DOHH2 (cell line): ENCODE results near the gene MLF2.

ENCODE experiments used
- H3F3A ChIP-seq: fragments of 200-600 bp; sonication (generic), shearing (Covaris generic); 2 replicates; pipeline ENCODE4 v1.6.0; 2016; ENCODE audit warnings: antibody characterized with exemption, mild to moderate bottlenecking; ENCODE audit not compliant: control insufficient read depth, insufficient read depth
- H3K27ac ChIP-seq: fragments of 200-600 bp; sonication (generic); 2 replicates; pipeline ENCODE4 v1.5.1; 2014; ENCODE audit warnings: low read depth, mild to moderate bottlenecking, low read length, moderate library complexity
- H3K27me3 ChIP-seq: fragments of 200-600 bp; sonication (generic); 2 replicates; pipeline ENCODE4 v1.6.1; 2014; ENCODE audit warnings: mild to moderate bottlenecking, low read length, mixed read lengths; ENCODE audit not compliant: control insufficient read depth
- H3K36me3 ChIP-seq: fragments of 200-600 bp; sonication (generic); 2 replicates; pipeline ENCODE4 v1.6.1; 2014; ENCODE audit warnings: mild to moderate bottlenecking, low read length, moderate library complexity, mixed read lengths; ENCODE audit not compliant: control insufficient read depth
- H3K4me1 ChIP-seq: fragments of 200-600 bp; sonication (generic); 2 replicates; pipeline ENCODE4 v1.6.1; 2014; ENCODE audit warnings: mild to moderate bottlenecking, low read length, mixed read lengths; ENCODE audit not compliant: control insufficient read depth
- H3K4me2 ChIP-seq: fragments of 200-600 bp; sonication (generic); 2 replicates; pipeline ENCODE4 v1.6.0; 2014; ENCODE audit warnings: mild to moderate bottlenecking, low read length, moderate library complexity
- H3K4me3 ChIP-seq: fragments of 200-600 bp; sonication (generic); 2 replicates; pipeline ENCODE4 v1.5.1; 2014; ENCODE audit warnings: mild to moderate bottlenecking, low read length, mixed read lengths
- H3K79me2 ChIP-seq: fragments of 200-600 bp; sonication (generic); 2 replicates; pipeline ENCODE4 v1.6.1; 2014; ENCODE audit warnings: mild to moderate bottlenecking, low read length, mixed read lengths; ENCODE audit not compliant: control insufficient read depth
- H3K9me2 ChIP-seq: fragments of 200-600 bp; sonication (generic); replicated peaks from 2 replicates; pipeline ENCODE4 v1.6.1; 2014; ENCODE audit warnings: mild to moderate bottlenecking, low read length, mixed read lengths; ENCODE audit not compliant: control insufficient read depth
- H3K9me3 ChIP-seq: fragments of 200-600 bp; sonication (generic); 2 replicates; pipeline ENCODE4 v1.6.1; 2014; ENCODE audit warnings: antibody characterized with exemption, low read length, mixed read lengths; ENCODE audit not compliant: control insufficient read depth, insufficient read depth
- H4K20me1 ChIP-seq: fragments of 200-600 bp; sonication (generic); 2 replicates; pipeline ENCODE4 v1.6.0; 2014; ENCODE audit warnings: low read depth, mild to moderate bottlenecking, antibody characterized with exemption, low read length, moderate library complexity; ENCODE audit not compliant: control insufficient read depth, insufficient read depth
- EZH2phosphoT487 ChIP-seq: fragments of 200-600 bp; sonication (generic); IDR thresholded peaks from 2 replicates; pipeline ENCODE4 v1.6.1; 2017; ENCODE audit warnings: borderline replicate concordance, mild to moderate bottlenecking, antibody characterized with exemption, low read length, moderate library complexity, mixed read lengths
- TF ChIP-seq, protein P1 (sequence below): fragments of 200-600 bp; sonication (generic); IDR thresholded peaks from one replicate; pipeline ENCODE4 v1.5.1; 2014; ENCODE audit warnings: antibody characterized with exemption, mild to moderate bottlenecking, low read depth, low read length; ENCODE audit not compliant: poor library complexity, severe bottlenecking

Gene MLF2

DNA sequence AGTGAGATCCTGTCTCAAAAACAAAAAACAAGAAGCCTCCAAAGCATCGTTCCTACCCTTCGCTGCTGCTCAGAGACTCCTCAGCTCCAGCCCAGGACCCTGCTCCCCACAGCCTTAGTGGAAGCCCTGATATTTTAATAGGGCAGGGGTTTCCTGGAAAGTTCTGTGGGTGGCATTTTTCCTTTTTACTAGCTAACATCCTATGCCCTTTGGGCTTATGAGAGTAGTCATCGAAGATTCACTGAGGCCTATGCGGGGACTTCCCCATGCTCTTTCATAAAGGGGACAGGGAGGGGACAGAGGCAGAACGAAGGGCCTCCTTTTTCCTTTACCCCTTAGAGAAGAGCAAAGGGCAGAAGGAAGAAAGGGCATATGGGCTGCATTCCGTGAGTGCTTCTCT, 27.6 kb upstream of the MLF2 start:
- peaks cover 16% of the 10 kb centered on the region for H3K4me1 ChIP-seq
- H3K27me3 ChIP-seq = peaks cover 21% of the 10 kb centered on the region
- 0 out of 2 replicates have a peak, but pooled peaks cover 3% of the 10 kb centered on the region for H3F3A ChIP-seq
- H3K27ac ChIP-seq = no peak overlapping the region
- TF ChIP-seq EZH2phosphoT487 = no peak
- TF ChIP-seq, protein P1, sequence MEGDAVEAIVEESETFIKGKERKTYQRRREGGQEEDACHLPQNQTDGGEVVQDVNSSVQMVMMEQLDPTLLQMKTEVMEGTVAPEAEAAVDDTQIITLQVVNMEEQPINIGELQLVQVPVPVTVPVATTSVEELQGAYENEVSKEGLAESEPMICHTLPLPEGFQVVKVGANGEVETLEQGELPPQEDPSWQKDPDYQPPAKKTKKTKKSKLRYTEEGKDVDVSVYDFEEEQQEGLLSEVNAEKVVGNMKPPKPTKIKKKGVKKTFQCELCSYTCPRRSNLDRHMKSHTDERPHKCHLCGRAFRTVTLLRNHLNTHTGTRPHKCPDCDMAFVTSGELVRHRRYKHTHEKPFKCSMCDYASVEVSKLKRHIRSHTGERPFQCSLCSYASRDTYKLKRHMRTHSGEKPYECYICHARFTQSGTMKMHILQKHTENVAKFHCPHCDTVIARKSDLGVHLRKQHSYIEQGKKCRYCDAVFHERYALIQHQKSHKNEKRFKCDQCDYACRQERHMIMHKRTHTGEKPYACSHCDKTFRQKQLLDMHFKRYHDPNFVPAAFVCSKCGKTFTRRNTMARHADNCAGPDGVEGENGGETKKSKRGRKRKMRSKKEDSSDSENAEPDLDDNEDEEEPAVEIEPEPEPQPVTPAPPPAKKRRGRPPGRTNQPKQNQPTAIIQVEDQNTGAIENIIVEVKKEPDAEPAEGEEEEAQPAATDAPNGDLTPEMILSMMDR = no peak
- no peaks in the 10 kb centered on the region for H3K9me3 ChIP-seq
- no peak overlapping the region for H3K4me2 ChIP-seq
- H3K9me2 ChIP-seq = no peaks in the 10 kb centered on the region
- no peaks in the 10 kb centered on the region for H3K79me2 ChIP-seq
- H3K4me3 ChIP-seq = no peak overlapping the region
- no peaks in the 10 kb centered on the region for H4K20me1 ChIP-seq
- H3K36me3 ChIP-seq = no peaks in the 10 kb centered on the region

DNA sequence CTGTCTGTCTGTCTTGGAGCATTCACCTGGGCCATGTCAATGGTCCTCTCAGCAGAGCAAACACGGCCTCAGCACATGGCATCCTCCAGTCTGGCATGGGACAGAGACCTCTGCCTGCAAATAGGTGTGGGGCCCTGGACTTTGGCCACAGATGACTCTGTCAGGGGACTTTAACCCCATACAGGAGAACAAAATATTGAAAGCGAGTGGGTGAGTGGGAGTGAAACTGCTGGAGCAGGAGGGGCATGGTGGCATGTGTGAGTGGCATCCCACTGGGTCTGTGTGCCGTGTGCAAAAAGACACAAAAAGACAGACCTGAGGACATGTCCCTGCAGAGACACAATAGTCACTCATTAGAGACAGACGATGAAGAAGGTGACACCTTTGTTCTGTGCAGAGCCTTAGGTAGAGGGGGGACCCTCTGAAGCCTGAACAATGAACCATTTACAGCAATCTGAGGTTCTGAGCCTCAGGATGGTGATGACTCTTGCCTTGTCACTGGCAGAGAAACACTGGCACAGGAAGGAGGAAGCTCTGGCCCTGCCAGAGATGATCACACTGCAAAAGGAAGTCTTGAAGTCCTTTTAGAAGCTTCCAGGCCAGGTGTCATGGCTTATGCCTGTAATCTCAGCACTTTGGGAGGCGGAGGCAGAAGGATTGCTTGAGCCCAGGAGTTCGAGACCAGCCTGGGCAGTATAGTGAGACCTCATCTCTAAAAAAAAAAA, 26.9 kb upstream of the MLF2 start:
- H3K36me3 ChIP-seq = no peaks in the 10 kb centered on the region
- TF ChIP-seq, protein P1 = no peak
- TF ChIP-seq EZH2phosphoT487 = no peak
- no peaks in the 10 kb centered on the region for H3K9me3 ChIP-seq
- H3K9me2 ChIP-seq = no peaks in the 10 kb centered on the region
- no peak overlapping the region for H3K4me2 ChIP-seq
- 0 out of 2 replicates have a peak, but pooled peaks cover 3% of the 10 kb centered on the region for H3F3A ChIP-seq
- peaks cover 28% of the 10 kb centered on the region for H3K27me3 ChIP-seq
- no peak overlapping the region for H3K27ac ChIP-seq
- peaks cover 16% of the 10 kb centered on the region for H3K4me1 ChIP-seq
- H3K79me2 ChIP-seq = no peaks in the 10 kb centered on the region
- H3K4me3 ChIP-seq = no peak overlapping the region
- no peaks in the 10 kb centered on the region for H4K20me1 ChIP-seq

DNA sequence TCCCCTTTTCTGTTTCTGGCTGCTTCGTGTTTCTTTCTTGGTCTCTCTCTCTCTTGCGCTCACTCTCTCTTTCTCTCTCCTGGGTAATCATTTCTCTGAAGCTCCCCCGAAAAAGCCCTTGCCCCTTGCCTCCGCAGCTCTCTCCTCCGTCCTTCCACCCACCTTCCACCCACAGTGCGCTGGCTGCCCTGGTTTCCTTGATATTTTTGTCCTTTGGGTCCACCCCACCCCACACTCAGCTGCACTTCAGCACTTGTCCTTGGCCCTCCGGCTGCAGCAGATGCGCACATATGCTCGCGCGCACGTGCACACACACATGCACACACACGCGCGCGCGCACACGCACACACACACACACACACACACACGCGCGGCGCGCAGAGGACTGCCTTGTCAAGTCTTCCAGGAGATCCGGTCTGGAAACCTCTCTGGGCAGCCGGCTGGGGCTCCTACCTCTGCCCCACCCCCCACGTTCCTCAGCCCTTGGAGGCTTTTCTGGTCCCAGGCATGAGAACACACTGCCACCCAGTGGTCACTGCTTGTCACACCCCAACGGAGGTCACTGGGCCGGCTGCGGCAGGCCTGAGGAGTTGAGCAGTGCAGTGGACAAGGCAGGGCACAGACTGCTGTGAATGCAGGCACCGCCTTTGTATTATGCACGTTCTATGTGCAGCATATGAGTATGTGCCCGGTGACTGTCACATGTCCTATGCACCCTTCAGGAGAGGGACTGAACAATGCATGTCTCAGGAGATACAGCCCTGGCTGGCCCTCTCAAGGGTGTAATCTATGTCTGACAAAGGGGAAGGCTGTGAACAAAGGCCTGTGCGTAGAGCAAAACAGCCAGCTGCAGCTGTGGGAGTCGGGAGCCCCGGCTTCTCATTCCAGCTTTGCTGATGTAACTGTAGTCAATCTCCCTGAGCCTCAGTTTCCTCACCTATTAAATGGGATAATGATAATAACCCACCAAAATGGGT, 25.9 kb upstream of the MLF2 start:
- 0 out of 2 replicates have a peak, but pooled peaks cover 3% of the 10 kb centered on the region for H3F3A ChIP-seq
- H3K4me3 ChIP-seq = peak overlapping the region; percentile 80
- H3K27ac ChIP-seq = no peak overlapping the region
- H3K27me3 ChIP-seq = peaks cover 39% of the 10 kb centered on the region
- H3K9me3 ChIP-seq = no peaks in the 10 kb centered on the region
- H3K9me2 ChIP-seq = no peaks in the 10 kb centered on the region
- no peaks in the 10 kb centered on the region for H4K20me1 ChIP-seq
- TF ChIP-seq, protein P1 = peak; percentile 97
- TF ChIP-seq EZH2phosphoT487 = no peak
- H3K36me3 ChIP-seq = no peaks in the 10 kb centered on the region
- H3K79me2 ChIP-seq = no peaks in the 10 kb centered on the region
- peak overlapping the region; percentile 89 for H3K4me2 ChIP-seq
- peaks cover 16% of the 10 kb centered on the region for H3K4me1 ChIP-seq
